GM18520 (cell line): Measurements from ENCODE around the gene CASD1.

Source experiments
- ATAC-seq: cut with Tn5 transposase; IDR thresholded peaks from one replicate; pipeline ENCODE4 v1.9.1; 2021; ENCODE audit not compliant: unreplicated experiment

Gene CASD1

GRCh38 chr7:94579470-94579869, 69.9 kb downstream of the CASD1 start:
- no peak for ATAC-seq

- no peak for ATAC-seq
These were observed 71.0 kb downstream of the CASD1 start for GRCh38 chr7:94580601-94581000.

DNA sequence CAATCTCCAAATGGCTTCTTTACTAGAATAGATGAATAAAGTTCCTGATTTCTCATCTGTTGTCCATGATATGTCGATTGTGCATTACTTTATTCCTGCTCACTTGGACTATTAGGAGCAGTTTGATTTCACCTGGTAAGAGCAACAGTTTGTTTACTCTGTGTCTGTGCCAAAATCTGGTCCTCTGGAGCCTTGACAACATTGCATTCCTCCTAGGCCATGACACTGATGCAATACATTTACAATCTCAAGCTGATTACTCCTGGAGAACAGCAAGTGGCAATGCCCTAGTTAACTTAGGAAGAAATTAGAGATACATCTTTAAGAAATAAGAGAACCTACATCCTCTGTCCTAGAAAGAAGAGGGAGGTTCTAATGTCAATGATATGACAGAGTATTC, 74.5 kb downstream of the CASD1 start:
- no peak for ATAC-seq

DNA sequence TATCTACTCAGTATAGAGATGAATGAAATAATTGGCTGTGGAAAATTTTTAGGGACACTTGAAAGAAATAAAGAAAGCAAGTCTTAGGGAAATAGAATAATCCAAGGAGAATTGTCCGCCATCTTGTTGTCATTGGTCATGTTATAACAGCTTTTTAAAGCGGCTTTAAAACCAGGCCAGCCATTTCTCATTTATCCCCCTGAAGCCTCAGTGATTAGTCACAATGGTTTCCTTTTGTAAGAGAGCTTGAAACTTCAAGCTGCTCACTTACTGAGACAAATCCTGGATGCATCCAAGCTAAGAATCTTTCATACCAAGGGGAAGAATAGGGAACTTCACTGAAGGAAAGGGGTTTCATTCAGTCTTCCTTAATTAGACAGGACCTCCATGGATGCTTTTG, 78.5 kb downstream of the CASD1 start:
- ATAC-seq = no peak

- no peak for ATAC-seq
These were observed 81.0 kb downstream of the CASD1 start for GRCh38 chr7:94590526-94591162.

DNA sequence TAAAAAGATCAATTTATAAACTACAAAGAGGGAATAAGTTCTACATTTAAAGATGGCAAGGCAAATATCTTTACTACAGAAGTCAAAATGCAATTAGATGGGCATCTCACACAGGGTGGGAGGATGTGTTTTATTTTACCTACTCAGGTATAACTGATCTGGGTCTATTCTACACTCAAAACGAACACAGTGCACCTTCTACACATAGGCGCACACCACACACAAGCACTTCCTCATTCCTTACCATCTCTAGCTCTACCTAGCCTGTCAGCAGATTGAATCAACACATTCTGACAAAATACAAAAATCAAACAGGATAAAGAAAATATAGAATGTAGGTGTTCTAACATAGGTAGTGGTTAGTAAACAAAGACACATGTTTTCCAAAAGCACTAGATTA, 81.6 kb downstream of the CASD1 start:
- ATAC-seq = no peak

DNA sequence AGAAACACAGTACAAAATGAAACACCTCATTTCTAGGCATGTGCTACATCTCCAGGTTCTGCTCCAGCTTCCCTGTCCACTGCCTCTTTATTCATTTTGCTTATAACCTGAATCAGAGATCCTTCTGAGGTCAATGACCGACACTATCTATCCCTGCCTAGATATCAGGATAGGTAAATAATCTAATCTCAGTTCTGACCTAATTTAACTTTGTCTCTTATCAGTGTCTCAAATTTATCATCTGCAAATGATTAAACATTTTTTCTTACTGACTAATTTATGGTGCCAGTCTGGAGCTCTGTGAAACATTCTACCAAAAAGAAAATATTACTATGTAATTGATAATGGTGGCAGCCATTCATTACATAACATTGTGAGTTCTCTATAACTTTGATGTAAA, 85.3 kb downstream of the CASD1 start:
- ATAC-seq = no peak

DNA sequence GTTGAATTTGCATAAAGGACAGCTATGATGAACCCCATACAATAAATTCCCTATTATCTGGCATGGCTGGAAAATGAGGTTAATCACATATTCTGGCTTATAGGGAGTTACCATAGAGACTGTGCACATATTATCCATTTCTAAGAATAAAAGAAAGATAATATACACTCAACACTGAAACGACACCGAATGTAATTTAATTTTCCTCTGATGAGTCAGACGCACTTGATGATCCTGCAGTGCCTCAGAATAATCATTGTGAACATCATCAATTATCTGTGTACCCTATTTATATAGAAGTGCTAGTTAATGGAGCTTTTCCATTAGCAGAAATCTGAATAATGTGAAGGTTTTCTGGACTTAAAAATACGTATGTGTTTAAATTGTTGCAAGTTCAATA, 86.1 kb downstream of the CASD1 start:
- ATAC-seq = no peak

- no peak for ATAC-seq
These were observed 90.7 kb downstream of the CASD1 start for GRCh38 chr7:94600267-94600666.

- ATAC-seq = no peak
These were observed 92.6 kb downstream of the CASD1 start for GRCh38 chr7:94602181-94602580.

- ATAC-seq = no peak
These were observed 95.4 kb downstream of the CASD1 start for GRCh38 chr7:94605031-94605430.
